HEK293T (cell line): Measurements from ENCODE around the gene BET1L.

Source experiments
- CTCF ChIA-PET: fragments of 350-600 bp; formaldehyde crosslinking; extraction: SDS; loops from one replicate; lab custom pipeline; 2021; ENCODE audit warnings: antibody characterized with exemption, inconsistent platforms; lab: Yijun Ruan, JAX
- POLR2A ChIA-PET: fragments of 350-600 bp; formaldehyde crosslinking; extraction: SDS; loops from one replicate; lab custom pipeline; 2020; ENCODE audit warnings: antibody characterized with exemption, inconsistent platforms; lab: Yijun Ruan, JAX
- DNase-seq: peaks from one replicate; pipeline ENCODE4 v3.0.0; 2012; ENCODE audit warnings: mixed read lengths; ENCODE audit errors: extremely low spot score
- ARNT ChIP-seq: fragments of 450-650 bp; IDR thresholded peaks from 2 replicates; pipeline ENCODE4 v1.6.1; 2017; ENCODE audit warnings: mild to moderate bottlenecking
- BHLHE40 ChIP-seq: fragments of 450-650 bp; IDR thresholded peaks from 2 replicates; pipeline ENCODE4 v1.6.1; 2016; ENCODE audit warnings: mild to moderate bottlenecking, moderate library complexity, borderline replicate concordance
- CTBP1 ChIP-seq: fragments of 450-650 bp; IDR thresholded peaks from 2 replicates; pipeline ENCODE4 v1.6.1; 2016; ENCODE audit warnings: borderline replicate concordance
- ELF4 ChIP-seq: fragments of 450-650 bp; IDR thresholded peaks from 2 replicates; pipeline ENCODE4 v1.6.1; 2017; ENCODE audit warnings: antibody characterized with exemption
- FOXA1 ChIP-seq: fragments of 450-650 bp; IDR thresholded peaks from 2 replicates; pipeline ENCODE4 v1.6.1; 2016; ENCODE audit warnings: mild to moderate bottlenecking
- FOXK2 ChIP-seq: fragments of 450-650 bp; IDR thresholded peaks from 2 replicates; pipeline ENCODE4 v1.6.1; 2016; ENCODE audit warnings: mild to moderate bottlenecking
- FOXM1 ChIP-seq: fragments of 450-650 bp; IDR thresholded peaks from 2 replicates; pipeline ENCODE4 v1.6.1; 2017; ENCODE audit warnings: mild to moderate bottlenecking, borderline replicate concordance
- HDGF ChIP-seq: fragments of 450-650 bp; IDR thresholded peaks from 2 replicates; pipeline ENCODE4 v1.6.1; 2017; ENCODE audit warnings: antibody characterized with exemption, borderline replicate concordance
- L3MBTL2 ChIP-seq: fragments of 450-650 bp; conservative IDR thresholded peaks from 2 replicates; pipeline ENCODE4 v1.6.1; 2016; ENCODE audit warnings: mild to moderate bottlenecking
- LEF1 ChIP-seq: fragments of 450-650 bp; IDR thresholded peaks from 2 replicates; pipeline ENCODE4 v1.6.1; 2017; ENCODE audit warnings: mild to moderate bottlenecking, borderline replicate concordance
- NFRKB ChIP-seq: fragments of 450-650 bp; IDR thresholded peaks from 2 replicates; pipeline ENCODE4 v1.6.1; 2016; ENCODE audit warnings: mild to moderate bottlenecking, moderate library complexity
- PKNOX1 ChIP-seq: fragments of 450-650 bp; IDR thresholded peaks from 2 replicates; pipeline ENCODE4 v1.6.1; 2016
- SP1 ChIP-seq: fragments of 450-650 bp; IDR thresholded peaks from 2 replicates; pipeline ENCODE4 v1.6.1; 2017
- SUZ12 ChIP-seq: fragments of 450-650 bp; IDR thresholded peaks from 2 replicates; pipeline ENCODE4 v1.6.1; 2016; ENCODE audit warnings: mild to moderate bottlenecking
- TARDBP ChIP-seq: fragments of 450-650 bp; IDR thresholded peaks from 2 replicates; pipeline ENCODE4 v1.6.1; 2016
- ZNF384 ChIP-seq: fragments of 450-650 bp; IDR thresholded peaks from 2 replicates; pipeline ENCODE4 v1.6.1; 2016

BET1L gene

GRCh38 chr11:227824-228379 lies 20.7 kb upstream of the BET1L start:
- ChIA-PET CTCF (no interaction called here), POLR2A (interaction anchor here (1.3 kb wide), 1 partner anchor 21 kb away, joined by 4 read pairs; the partner anchor contains the start of genes BET1L and RIC8A)
- DNase-seq: no peak
- TF ChIP-seq CTBP1: no peak
- TF ChIP-seq HDGF: no peak
- TF ChIP-seq PKNOX1: no peak
- TF ChIP-seq SUZ12: no peak
- TF ChIP-seq ZNF384: no peak
- TF ChIP-seq FOXM1: no peak
- no peak for TF ChIP-seq FOXA1
- no peak for TF ChIP-seq BHLHE40
- no peak for TF ChIP-seq ARNT

GRCh38 chr11:225734-226453 lies 18.7 kb upstream of the BET1L start:
- DNase-seq: no peak
- POLR2A ChIA-PET: interaction anchor here (0.6 kb wide), 1 partner anchor 19 kb away, joined by 3 read pairs; the partner anchor contains the start of genes BET1L and RIC8A
- CTCF ChIA-PET: no interaction called here
- TF ChIP-seq BHLHE40 (no peak), TARDBP (no peak), ELF4 (no peak), ARNT (no peak), LEF1 (no peak), FOXA1 (no peak), FOXK2 (no peak), NFRKB (no peak), SP1 (no peak), SUZ12 (no peak), CTBP1 (no peak), L3MBTL2 (no peak), FOXM1 (no peak), ZNF384 (no peak), HDGF (no peak), PKNOX1 (no peak)

- DNase-seq: no peak
- ChIA-PET CTCF (no interaction called here), POLR2A (no interaction called here)
- TF ChIP-seq ZNF384 (no peak), FOXM1 (no peak), L3MBTL2 (no peak)
These were observed 17.2 kb upstream of the BET1L start for GRCh38 chr11:224424-224823.

GRCh38 chr11:223884-224283 lies 16.7 kb upstream of the BET1L start:
- DNase-seq: no peak
- ChIA-PET CTCF (no interaction called here), POLR2A (interaction anchor here (1.3 kb wide), 1 partner anchor 9 kb away, joined by 3 read pairs; no protein-coding TSS in a partner anchor)

GRCh38 chr11:223026-223789 lies 16.0 kb upstream of the BET1L start:
- no peak for DNase-seq
- POLR2A ChIA-PET: interaction anchor here (1.3 to 2.9 kb wide), 2 partner anchors 8 to 16 kb away, joined by 3 to 13 read pairs; partner anchors contain the start of genes BET1L and RIC8A
- CTCF ChIA-PET: no interaction called here
- TF ChIP-seq FOXA1 (no peak), NFRKB (no peak), ARNT (no peak), L3MBTL2 (no peak), CTBP1 (no peak), SP1 (no peak), LEF1 (no peak), FOXM1 (no peak)

More at GRCh38 chr11:223884-224283, 16.7 kb upstream of the BET1L start:
- no peak for TF ChIP-seq SUZ12
- no peak for TF ChIP-seq LEF1

- TF ChIP-seq SUZ12 (no peak), HDGF (no peak), PKNOX1 (no peak), CTBP1 (no peak), NFRKB (no peak), L3MBTL2 (no peak), ARNT (no peak), BHLHE40 (no peak), LEF1 (no peak), SP1 (no peak), FOXA1 (no peak), ELF4 (no peak), ZNF384 (no peak), TARDBP (no peak), FOXK2 (no peak), FOXM1 (no peak)
- ChIA-PET POLR2A (interaction anchor here (2.9 kb wide), 1 partner anchor 15 kb away, joined by 13 read pairs; the partner anchor contains the start of genes BET1L and RIC8A), CTCF (no interaction called here)
- no peak for DNase-seq
These were observed 15.0 kb upstream of the BET1L start for GRCh38 chr11:221998-222789.
